GM12878 (cell line): ENCODE data around the gene ATP5F1A.

Source experiments
- BCL3 ChIP-seq: IDR thresholded peaks from 2 replicates; pipeline ENCODE4 v1.6.1; 2011; ENCODE audit warnings: borderline replicate concordance, low read depth, mild to moderate bottlenecking, moderate library complexity, low read length; ENCODE audit not compliant: insufficient read depth, poor library complexity, severe bottlenecking
- CHD2 ChIP-seq: IDR thresholded peaks from 2 replicates; pipeline ENCODE4 v1.6.1; 2011; ENCODE audit warnings: low read depth, low read length, improper control_type of control experiment, borderline replicate concordance
- CTCF ChIP-seq, 3 experiments: IDR thresholded peaks in 2 of 3; conservative IDR thresholded peaks in 1 of 3; 2 replicates each; pipeline ENCODE4 v1.5.1; 2011; ENCODE audit warnings: low read depth in 3 of 3, low read length in 3 of 3, mild to moderate bottlenecking in 3 of 3, control low read depth in 2 of 3, moderate library complexity in 2 of 3, inconsistent platforms in 1 of 3, mixed read lengths in 1 of 3; ENCODE audit not compliant: control insufficient read depth in 2 of 3, insufficient read depth in 1 of 3; ENCODE audit errors: extremely low read depth in 1 of 3
- EZH2 ChIP-seq: IDR thresholded peaks from 2 replicates; pipeline ENCODE4 v1.6.1; 2012; ENCODE audit warnings: low read depth, mild to moderate bottlenecking, control low read depth, inconsistent platforms, low read length, borderline replicate concordance; ENCODE audit not compliant: control insufficient read depth
- POLR2AphosphoS5 ChIP-seq: IDR thresholded peaks from 2 replicates; pipeline ENCODE4 v1.6.1; 2011; ENCODE audit warnings: mild to moderate bottlenecking, low read length, inconsistent platforms
- REST ChIP-seq: IDR thresholded peaks from 2 replicates; pipeline ENCODE4 v1.6.1; 2012; ENCODE audit warnings: mild to moderate bottlenecking, low read depth, low read length
- RFX5 ChIP-seq: IDR thresholded peaks from 2 replicates; pipeline ENCODE4 v1.6.1; 2011; ENCODE audit warnings: low read depth, low read length, improper control_type of control experiment
- TCF12 ChIP-seq: IDR thresholded peaks from 2 replicates; pipeline ENCODE4 v1.6.1; 2011; ENCODE audit warnings: low read depth, mild to moderate bottlenecking, low read length

GRCh38 chr18:46046126-46046525 lies 52.0 kb downstream of the ATP5F1A start:
- no peak for TF ChIP-seq CTCF (IDR thresholded peaks at IDR 0.05 in 2 of 3, conservative IDR thresholded peaks at IDR 0.05 in 1 of 3; ENCODE audit: control insufficient read depth in 2 of 3, extremely low read depth in 1 of 3, insufficient read depth in 1 of 3, low read depth in 3 of 3, low read length in 3 of 3)
- no peak for TF ChIP-seq TCF12
- no peak for TF ChIP-seq REST
- TF ChIP-seq POLR2AphosphoS5, result no peak
- TF ChIP-seq CHD2, result no peak
- no peak for TF ChIP-seq EZH2
- TF ChIP-seq RFX5, result no peak
- no peak for TF ChIP-seq BCL3
